COLO829 (cell line): ENCODE measurements around the gene DPP4.
A peak's percentile ranks its signal among the peaks of the same experiment; 100 is the strongest.

Source experiments
- DNase-seq: peaks from one replicate; pipeline ENCODE4 v3.0.0; 2012; ENCODE audit warnings: low spot score

DPP4 gene

GRCh38 chr2:162017233-162017632, 56.8 kb downstream of the DPP4 start:
- DNase-seq, result no peak

- DNase-seq, result no peak
These were observed 57.9 kb downstream of the DPP4 start for GRCh38 chr2:162016080-162016479.

GRCh38 chr2:162014751-162015150, 59.3 kb downstream of the DPP4 start:
- DNase-seq, result no peak

- DNase-seq, result no peak
These were observed 60.2 kb downstream of the DPP4 start for GRCh38 chr2:162013514-162014475.

- DNase-seq, result no peak
These were observed 61.4 kb downstream of the DPP4 start for GRCh38 chr2:162012565-162013058.

- DNase-seq, result no peak
These were observed 62.1 kb downstream of the DPP4 start for GRCh38 chr2:162011706-162012564.

GRCh38 chr2:162009543-162009942, 64.5 kb downstream of the DPP4 start:
- DNase-seq, result no peak

GRCh38 chr2:162007447-162008040, 66.5 kb downstream of the DPP4 start:
- DNase-seq, result no peak

GRCh38 chr2:162006337-162006736, 67.7 kb downstream of the DPP4 start:
- DNase-seq, result no peak

GRCh38 chr2:162004031-162004430, 70.0 kb downstream of the DPP4 start:
- DNase-seq, result no peak

- DNase-seq, result no peak
These were observed 71.3 kb downstream of the DPP4 start for GRCh38 chr2:162002623-162003235.

- DNase-seq, result no peak
These were observed 73.6 kb downstream of the DPP4 start for GRCh38 chr2:162000431-162000830.

- no peak for DNase-seq
These were observed 74.7 kb downstream of the DPP4 start for GRCh38 chr2:161999321-161999720.

- DNase-seq, result no peak
These were observed 75.2 kb downstream of the DPP4 start for GRCh38 chr2:161998857-161999256.

- DNase-seq, result no peak
These were observed 76.0 kb downstream of the DPP4 start for GRCh38 chr2:161997916-161998471.

GRCh38 chr2:161995553-161996016, 78.4 kb downstream of the DPP4 start:
- DNase-seq, result no peak

GRCh38 chr2:161994761-161995520, 79.1 kb downstream of the DPP4 start:
- DNase-seq, result no peak

- no peak for DNase-seq
These were observed 81.5 kb downstream of the DPP4 start for GRCh38 chr2:161992531-161992930.

- DNase-seq, result no peak
These were observed 82.0 kb downstream of the DPP4 start for GRCh38 chr2:161991991-161992390.

- peak; percentile 84 for DNase-seq
These were observed 83.3 kb downstream of the DPP4 start for GRCh38 chr2:161990741-161991140.

GRCh38 chr2:161990036-161990435, 84.0 kb downstream of the DPP4 start:
- DNase-seq, result no peak
